Hepatocyte (in vitro differentiated cells): Measurements from ENCODE around the gene SLF2. TPM values are rescaled to one million over a fixed set of nuclear protein-coding genes. Genes with fewer than 3 reads are reported as not detected.

ENCODE experiments used
- DNase-seq: peaks from one replicate; pipeline ENCODE4 v3.0.0-alpha.2; 2016; ENCODE audit warnings: low spot score
- H2AFZ ChIP-seq: fragments of 200-600 bp; sonication (generic); 2 replicates; pipeline ENCODE4 v1.6.0; 2016; ENCODE audit warnings: antibody characterized with exemption, mild to moderate bottlenecking
- H3K27ac ChIP-seq: fragments of 200-600 bp; sonication (generic); 2 replicates; pipeline ENCODE4 v1.5.1; 2016; ENCODE audit warnings: mild to moderate bottlenecking
- H3K27me3 ChIP-seq: fragments of 200-600 bp; sonication (generic); 2 replicates; pipeline ENCODE4 v1.6.1; 2016
- H3K36me3 ChIP-seq: fragments of 200-600 bp; sonication (generic); replicated peaks from 2 replicates; pipeline ENCODE4 v1.5.1; 2016; ENCODE audit warnings: low read depth; ENCODE audit not compliant: insufficient read depth
- H3K4me1 ChIP-seq: fragments of 200-600 bp; sonication (generic); 2 replicates; pipeline ENCODE4 v1.5.1; 2016; ENCODE audit warnings: mild to moderate bottlenecking, moderate library complexity; ENCODE audit not compliant: insufficient read depth
- H3K4me2 ChIP-seq: fragments of 200-600 bp; sonication (generic); 2 replicates; pipeline ENCODE4 v1.6.0; 2016
- H3K4me3 ChIP-seq: fragments of 200-600 bp; sonication (generic); 2 replicates; pipeline ENCODE4 v1.5.1; 2016; ENCODE audit warnings: mild to moderate bottlenecking
- H3K79me2 ChIP-seq: fragments of 200-600 bp; sonication (generic); 2 replicates; pipeline ENCODE4 v1.6.0; 2017; ENCODE audit warnings: mild to moderate bottlenecking
- H3K9me2 ChIP-seq: fragments of 200-600 bp; sonication (generic); replicated peaks from 2 replicates; pipeline ENCODE4 v1.6.0; 2017; ENCODE audit warnings: mild to moderate bottlenecking; ENCODE audit not compliant: insufficient read depth
- H3K9me3 ChIP-seq: fragments of 200-600 bp; sonication (generic); 2 replicates; pipeline ENCODE4 v1.5.1; 2016; ENCODE audit warnings: low read depth, mild to moderate bottlenecking
- H4K20me1 ChIP-seq: fragments of 200-600 bp; sonication (generic); 2 replicates; pipeline ENCODE4 v1.6.0; 2016; ENCODE audit warnings: mild to moderate bottlenecking; ENCODE audit not compliant: insufficient read depth, poor library complexity, severe bottlenecking
- CTCF ChIP-seq: fragments of 200-600 bp; sonication (generic); IDR thresholded peaks from 2 replicates; pipeline ENCODE4 v1.5.1; 2016; ENCODE audit warnings: antibody characterized with exemption, mild to moderate bottlenecking; ENCODE audit not compliant: poor library complexity
- EZH2 ChIP-seq: fragments of 200-600 bp; sonication (generic); IDR thresholded peaks from 2 replicates; pipeline ENCODE4 v1.6.1; 2016; ENCODE audit warnings: antibody characterized with exemption, mild to moderate bottlenecking, borderline replicate concordance
- EZH2phosphoT487 ChIP-seq: fragments of 200-600 bp; sonication (generic); IDR thresholded peaks from one replicate; pipeline ENCODE4 v1.6.1; 2018; ENCODE audit warnings: antibody characterized with exemption, mild to moderate bottlenecking, low read depth, moderate library complexity; ENCODE audit not compliant: unreplicated experiment, severe bottlenecking
- WGBS: methylation state at CpG from one replicate; pipeline ENCODE4 v1.1.6; 2016; ENCODE audit warnings: low lambda C conversion rate; ENCODE audit errors: missing lambda C conversion rate; 5-methylcytosine and 5-hydroxymethylcytosine counted together
- polyA plus RNA-seq: library from polyadenylated mRNA; unstranded; fragments of >200 nt; fragmentation: Nextera tagmentation; extraction: Ambion mirVana; gene quantifications from 2 replicates; pipeline ENCODE4 v1.2.1, GENCODE V29; 2016
- total RNA-seq: library from RNA; depleted of rRNA; stranded (reverse); fragments of >200 nt; gene quantifications from 2 replicates; pipeline ENCODE4 v1.2.3, GENCODE V29; 2014

SLF2 gene
- total and polyA plus RNA-seq, 2 experiments from 2014 or later = 11.7 to 23.5 TPM

GRCh38 chr10:100968863-100969186 lies 56.1 kb downstream of the SLF2 start:
- no peak for DNase-seq
- Histone ChIP-seq H3K4me2 (peak overlapping the region; percentile 98), H3K4me1 (peaks cover 24% of the 10 kb centered on the region), H3K36me3 (no peaks in the 10 kb centered on the region), H3K27me3 (no peaks in the 10 kb centered on the region), H3K4me3 (peak overlapping the region; percentile 96), H3K9me3 (no peaks in the 10 kb centered on the region), H3K27ac (no peak overlapping the region), H3K79me2 (peaks cover 19% of the 10 kb centered on the region), H3K9me2 (no peaks in the 10 kb centered on the region), H4K20me1 (no peaks in the 10 kb centered on the region), H2AFZ (peak overlapping the region; percentile 93)
- 23% methylated on average over 9 of the region's 9 CpGs for WGBS
- TF ChIP-seq EZH2 (no peak), CTCF (no peak), EZH2phosphoT487 (no peak)

GRCh38 chr10:100969187-100970075 lies 56.7 kb downstream of the SLF2 start, which contains the start of gene SEMA4G:
SEMA4G (plus strand) TSS chr10:100969504; CDS start chr10:100972913, 3,409 bp downstream.
- WGBS = 3% methylated on average over 36 of the region's 70 CpGs
- Histone ChIP-seq H3K4me3 (peak within 1 kb of the TSS; percentile 96), H3K4me1 (peaks cover 24% of the 10 kb centered on the region), H4K20me1 (no peaks in the 10 kb centered on the region), H3K9me2 (no peaks in the 10 kb centered on the region), H3K79me2 (peaks cover 19% of the 10 kb centered on the region), H2AFZ (peak within 1 kb of the TSS; percentile 93), H3K27me3 (no peaks in the 10 kb centered on the region), H3K27ac (peak within 1 kb of the TSS; percentile 83), H3K36me3 (no peaks in the 10 kb centered on the region), H3K4me2 (peak within 1 kb of the TSS; percentile 98), H3K9me3 (no peaks in the 10 kb centered on the region)
- DNase-seq = peak; percentile 74
- TF ChIP-seq CTCF = peak; percentile 67
- no peak for TF ChIP-seq EZH2phosphoT487
- TF ChIP-seq EZH2 = no peak

GRCh38 chr10:100970076-100970913 lies 57.5 kb downstream of the SLF2 start:
- Histone ChIP-seq H3K4me1 (peaks cover 24% of the 10 kb centered on the region), H3K27ac (peak overlapping the region; percentile 83), H3K36me3 (no peaks in the 10 kb centered on the region), H3K4me3 (peak overlapping the region; percentile 96), H2AFZ (peak overlapping the region; percentile 93), H3K27me3 (no peaks in the 10 kb centered on the region), H3K79me2 (peaks cover 19% of the 10 kb centered on the region), H4K20me1 (no peaks in the 10 kb centered on the region), H3K9me2 (no peaks in the 10 kb centered on the region), H3K9me3 (no peaks in the 10 kb centered on the region), H3K4me2 (peak overlapping the region; percentile 98)
- WGBS = 34% methylated on average over 8 of the region's 13 CpGs
- peak; percentile 72 for DNase-seq
- TF ChIP-seq EZH2 = no peak
- no peak for TF ChIP-seq CTCF
- TF ChIP-seq EZH2phosphoT487 = no peak
